Gastroesophageal sphincter (tissue), 4 donors: Measurements from ENCODE around the gene SUSD6. TPM values are rescaled to one million over a fixed set of nuclear protein-coding genes. Genes with fewer than 3 reads are reported as not detected.

Experiments
- ATAC-seq: fragments of 150-250 bp; one replicate; pipeline ENCODE4 v1.9.1; 2016; ENCODE audit warnings: mild to moderate bottlenecking, moderate library complexity
- H3K27ac ChIP-seq, 4 donors: fragments of 200-600 bp; sonication (generic) in 3 of 4; 1 replicate in 3 of 4; 2 replicates in 1 of 4; pipeline ENCODE4 v1.5.1; 2016 to 2019
- H3K27me3 ChIP-seq: fragments of 200-600 bp; sonication (generic); one replicate; pipeline ENCODE4 v1.5.1; 2019
- H3K36me3 ChIP-seq, 2 donors: fragments of 200-600 bp; sonication (generic); one replicate each; pipeline ENCODE4 v1.5.1; 2019; ENCODE audit warnings: control low read depth in 1 of 2
- H3K4me1 ChIP-seq, 3 donors: fragments of 200-600 bp; sonication (generic); 1 replicate in 2 of 3; 2 replicates in 1 of 3; pipeline ENCODE4 v1.5.1; 2016 to 2019; ENCODE audit warnings: control low read depth in 2 of 3
- H3K4me3 ChIP-seq, 2 donors: fragments of 200-600 bp; sonication (generic); one replicate each; pipeline ENCODE4 v1.5.1; 2019; ENCODE audit warnings: mild to moderate bottlenecking in 1 of 2, moderate library complexity in 1 of 2
- H3K9me3 ChIP-seq, 3 donors: fragments of 200-600 bp; sonication (generic); one replicate each; pipeline ENCODE4 v1.5.1; 2017 to 2019; ENCODE audit warnings: control low read depth in 2 of 3
- CTCF ChIP-seq, 4 experiments: fragments of 200-600 bp in 2 of 4; fragments of 450-650 bp in 2 of 4; sonication (generic) in 1 of 4; IDR thresholded peaks; one replicate each; pipeline ENCODE4 v1.5.1; 2017 to 2019; ENCODE audit warnings: antibody characterized with exemption in 4 of 4, mild to moderate bottlenecking in 2 of 4, moderate library complexity in 2 of 4
- EP300 ChIP-seq: sonication (generic); formaldehyde crosslinking; IDR thresholded peaks from one replicate; pipeline ENCODE4 v1.6.1; 2017; ENCODE audit warnings: antibody characterized with exemption, mild to moderate bottlenecking
- POLR2A ChIP-seq, 2 donors: fragments of 450-650 bp; IDR thresholded peaks; one replicate each; pipeline ENCODE4 v1.6.1; 2017; ENCODE audit warnings: antibody characterized with exemption in 2 of 2, mild to moderate bottlenecking in 2 of 2, moderate library complexity in 1 of 2
- POLR2AphosphoS5 ChIP-seq: sonication (generic); formaldehyde crosslinking; IDR thresholded peaks from one replicate; pipeline ENCODE4 v1.6.1; 2017; ENCODE audit warnings: antibody characterized with exemption
- WGBS, 2 donors: methylation state at CpG; one replicate each; pipeline ENCODE4 v1.1.5; 2018; ENCODE audit warnings: low coverage in 1 of 2; 5-methylcytosine and 5-hydroxymethylcytosine counted together
- total RNA-seq, 4 donors: library from RNA; depleted of rRNA; stranded (reverse); fragments of >200 nt; gene quantifications; one replicate each; pipeline ENCODE4 v1.1.0, GENCODE V29; 2016

Gene SUSD6
- total RNA-seq, 4 donors from 2014 or later = 24.4 to 40.6 (median 38.5) TPM

- ATAC-seq = no peak
- Histone ChIP-seq H3K27me3 (no peaks in the 10 kb centered on the region), H3K9me3 (no peaks in the 10 kb centered on the region), H3K4me3 (peak overlapping the region in 1 of 2 donors; percentile 32), H3K36me3 (no peaks in the 10 kb centered on the region), H3K4me1 (peaks cover 46 to 91% (median 61%) of the 10 kb centered on the region in 3 donors), H3K27ac (peak overlapping the region; percentile 88 to 100 (median 99))
- WGBS, 2 donors = 0 to 31% methylated on average over 1 of the region's 1 CpG
- no peak for TF ChIP-seq EP300
- no peak for TF ChIP-seq POLR2AphosphoS5
- TF ChIP-seq POLR2A (IDR thresholded peaks at IDR 0.05) = no peak
- no peak for TF ChIP-seq CTCF (IDR thresholded peaks at IDR 0.05)
Observed at GRCh38 chr14:69616408-69616773, 5.0 kb downstream of the SUSD6 start.

GRCh38 chr14:69617796-69618195, 6.4 kb downstream of the SUSD6 start:
- TF ChIP-seq CTCF (IDR thresholded peaks at IDR 0.05) (no peak), EP300 (no peak), POLR2AphosphoS5 (no peak), POLR2A (IDR thresholded peaks at IDR 0.05) (no peak)
- Histone ChIP-seq H3K4me1 (peaks cover 46 to 100% (median 71%) of the 10 kb centered on the region in 3 donors), H3K36me3 (no peaks in the 10 kb centered on the region), H3K9me3 (no peaks in the 10 kb centered on the region), H3K27me3 (no peaks in the 10 kb centered on the region), H3K27ac (peak overlapping the region; percentile 52 to 99 (median 78)), H3K4me3 (no peak overlapping the region)
- WGBS, 2 donors = 50% methylated on average over 1 of the region's 1 CpG; no CpG with 5 or more reads in 1 of the 2 donors
- ATAC-seq = no peak

- TF ChIP-seq CTCF (IDR thresholded peaks at IDR 0.05) = no peak
- TF ChIP-seq EP300 = no peak
- no peak for TF ChIP-seq POLR2A (IDR thresholded peaks at IDR 0.05)
- TF ChIP-seq POLR2AphosphoS5 = no peak
- no peaks in the 10 kb centered on the region for H3K9me3 ChIP-seq
- H3K27ac ChIP-seq = peak overlapping the region in 3 of 4 donors; percentile 21 to 99 (median 99)
- ATAC-seq = no peak
- peaks cover 42 to 100% (median 65%) of the 10 kb centered on the region in 3 donors for H3K4me1 ChIP-seq
- H3K27me3 ChIP-seq = no peaks in the 10 kb centered on the region
- no peaks in the 10 kb centered on the region for H3K36me3 ChIP-seq
- 25 to 34% methylated on average over 4 of the region's 4 CpGs for WGBS, 2 donors
- H3K4me3 ChIP-seq = no peak overlapping the region
Observed at GRCh38 chr14:69619012-69619411, 7.6 kb downstream of the SUSD6 start.

GRCh38 chr14:69620211-69620611, 8.8 kb downstream of the SUSD6 start:
- H3K27ac ChIP-seq = peak overlapping the region in 3 of 4 donors; percentile 31 to 99 (median 99)
- H3K27me3 ChIP-seq = no peaks in the 10 kb centered on the region
- no peaks in the 10 kb centered on the region for H3K9me3 ChIP-seq
- H3K36me3 ChIP-seq = no peaks in the 10 kb centered on the region
- H3K4me3 ChIP-seq = no peak overlapping the region
- no peak for TF ChIP-seq POLR2AphosphoS5
- no peak for TF ChIP-seq EP300
- TF ChIP-seq POLR2A (IDR thresholded peaks at IDR 0.05) = no peak
- TF ChIP-seq CTCF (IDR thresholded peaks at IDR 0.05) = no peak
- WGBS, 2 donors = 60 to 76% methylated on average over 5 of the region's 5 CpGs
- ATAC-seq = no peak
- H3K4me1 ChIP-seq = peaks cover 39 to 100% (median 61%) of the 10 kb centered on the region in 3 donors

- ATAC-seq = no peak
Observed at GRCh38 chr14:69620981-69621380, 9.6 kb downstream of the SUSD6 start.

More at GRCh38 chr14:69620981-69621380, 9.6 kb downstream of the SUSD6 start:
- TF ChIP-seq EP300 = no peak
- no peak for TF ChIP-seq CTCF (IDR thresholded peaks at IDR 0.05)
- 73 to 93% methylated on average over 2 of the region's 2 CpGs for WGBS, 2 donors
- H3K27me3 ChIP-seq = no peaks in the 10 kb centered on the region
- no peaks in the 10 kb centered on the region for H3K36me3 ChIP-seq
- H3K9me3 ChIP-seq = no peaks in the 10 kb centered on the region
- peaks cover 35 to 100% (median 60%) of the 10 kb centered on the region in 3 donors for H3K4me1 ChIP-seq
- no peak overlapping the region for H3K4me3 ChIP-seq
- H3K27ac ChIP-seq = peak overlapping the region in 3 of 4 donors; percentile 31 to 99 (median 99)
